AG04450 (cell line): ENCODE results near the gene FAM163B. TPM values are rescaled to one million over a fixed set of nuclear protein-coding genes. Genes with fewer than 3 reads are reported as not detected.

Experiments used
- CTCF ChIA-PET: fragments of 300-600, 350-600 bp; formaldehyde crosslinking; extraction: SDS; loops from one replicate; lab custom pipeline; 2022; ENCODE audit warnings: antibody characterized with exemption, inconsistent platforms; lab: Charles Lee
- POLR2A ChIA-PET: fragments of 350-600 bp; formaldehyde crosslinking; extraction: SDS; loops from one replicate; lab custom pipeline; 2021; ENCODE audit warnings: antibody characterized with exemption, inconsistent platforms; lab: Yijun Ruan, JAX
- DNase-seq: peaks from one replicate; pipeline ENCODE4 v3.0.0-alpha.2; 2011; ENCODE audit warnings: low read depth, low spot score
- H3K27ac ChIP-seq: one replicate; pipeline ENCODE4 v1.5.1; 2012; ENCODE audit warnings: low read depth, low read length, control low read depth
- H3K27me3 ChIP-seq: one replicate; pipeline ENCODE4 v1.6.0; 2012; ENCODE audit warnings: low read length; ENCODE audit not compliant: control insufficient read depth, insufficient read depth
- H3K4me3 ChIP-seq: 2 replicates; pipeline ENCODE4 v1.5.1; 2011; ENCODE audit warnings: mild to moderate bottlenecking, low read depth, low read length, control low read depth
- H3K9me3 ChIP-seq: 2 replicates; pipeline ENCODE4 v1.5.1; 2012; ENCODE audit warnings: low read length; ENCODE audit not compliant: control insufficient read depth, insufficient read depth
- CTCF ChIP-seq: IDR thresholded peaks from 2 replicates; pipeline ENCODE4 v1.5.1; 2011; ENCODE audit warnings: low read depth, low read length, control low read depth, inconsistent platforms
- polyA plus RNA-seq: library from polyadenylated mRNA; depleted of rRNA; stranded (reverse); fragments of >200 nt; gene quantifications from 2 replicates; pipeline ENCODE4 v1.2.3, GENCODE V29; 2011

FAM163B gene
- polyA plus RNA-seq, 1 experiment: not detected

GRCh38 chr9:133598978-133599377, 10.2 kb downstream of the FAM163B start:
- Histone ChIP-seq H3K27ac (no peak overlapping the region), H3K4me3 (no peak overlapping the region), H3K9me3 (peaks cover 35% of the 10 kb centered on the region), H3K27me3 (peaks cover 10% of the 10 kb centered on the region)
- no peak for DNase-seq
- ChIA-PET CTCF (no interaction called here), POLR2A (no interaction called here)
- no peak for TF ChIP-seq CTCF

- H3K4me3 ChIP-seq: no peak overlapping the region
- DNase-seq: no peak
- no peak for TF ChIP-seq CTCF
- H3K27ac ChIP-seq: no peak overlapping the region
- ChIA-PET POLR2A (no interaction called here), CTCF (no interaction called here)
- H3K27me3 ChIP-seq: peaks cover 2% of the 10 kb centered on the region
- peaks cover 35% of the 10 kb centered on the region for H3K9me3 ChIP-seq
These were observed 11.8 kb downstream of the FAM163B start for GRCh38 chr9:133597316-133597957.

- no peak for TF ChIP-seq CTCF
- ChIA-PET POLR2A (no interaction called here), CTCF (no interaction called here)
- Histone ChIP-seq H3K9me3 (peaks cover 35% of the 10 kb centered on the region), H3K27ac (no peak overlapping the region), H3K27me3 (peaks cover 4% of the 10 kb centered on the region), H3K4me3 (no peak overlapping the region)
- no peak for DNase-seq
These were observed 13.3 kb downstream of the FAM163B start for GRCh38 chr9:133595910-133596309.

GRCh38 chr9:133594310-133594709, 14.9 kb downstream of the FAM163B start:
- no peak for DNase-seq
- CTCF ChIA-PET: no interaction called here
- H3K4me3 ChIP-seq: no peak overlapping the region
- H3K27me3 ChIP-seq: peaks cover 6% of the 10 kb centered on the region
- POLR2A ChIA-PET: no interaction called here
- TF ChIP-seq CTCF: no peak
- H3K27ac ChIP-seq: no peak overlapping the region
- H3K9me3 ChIP-seq: peaks cover 31% of the 10 kb centered on the region

GRCh38 chr9:133593587-133594253, 15.5 kb downstream of the FAM163B start:
- no peak for TF ChIP-seq CTCF
- ChIA-PET CTCF (no interaction called here), POLR2A (no interaction called here)
- DNase-seq: no peak
- no peak overlapping the region for H3K4me3 ChIP-seq
- H3K27me3 ChIP-seq: peaks cover 6% of the 10 kb centered on the region
- peaks cover 27% of the 10 kb centered on the region for H3K9me3 ChIP-seq
- no peak overlapping the region for H3K27ac ChIP-seq
